GM19023 (cell line): ENCODE data around the gene TAF3.

Experiments
- ATAC-seq: cut with Tn5 transposase; IDR thresholded peaks from one replicate; pipeline ENCODE4 v1.9.1; 2021; ENCODE audit warnings: mild to moderate bottlenecking, moderate library complexity; ENCODE audit not compliant: unreplicated experiment

The TAF3 gene

GRCh38 chr10:7965457-7965856 is 147.2 kb downstream of the TAF3 start:
- ATAC-seq, result no peak

DNA sequence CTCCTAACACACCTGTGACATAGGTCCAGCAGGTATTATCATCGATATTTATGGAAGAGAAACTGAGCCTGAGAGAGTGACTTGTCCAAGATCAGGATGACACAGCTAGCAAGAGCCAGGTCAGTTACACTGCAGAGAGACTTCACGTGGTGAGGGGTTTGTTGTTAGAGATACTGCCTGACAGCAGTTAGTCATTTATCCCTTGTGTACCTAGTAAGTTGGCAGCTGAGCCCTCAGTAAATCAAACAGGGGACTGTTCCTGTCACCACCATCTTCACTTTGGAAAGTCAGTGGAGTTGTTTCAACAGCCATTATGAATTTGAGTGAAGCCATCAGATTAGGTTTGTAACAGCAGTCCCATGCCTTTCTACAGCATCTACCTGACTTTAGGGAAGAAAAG is 148.7 kb downstream of the TAF3 start:
- no peak for ATAC-seq

- ATAC-seq, result no peak
Observed at GRCh38 chr10:7968510-7969112, 150.3 kb downstream of the TAF3 start.

GRCh38 chr10:7969623-7970022 is 151.3 kb downstream of the TAF3 start:
- ATAC-seq, result no peak

DNA sequence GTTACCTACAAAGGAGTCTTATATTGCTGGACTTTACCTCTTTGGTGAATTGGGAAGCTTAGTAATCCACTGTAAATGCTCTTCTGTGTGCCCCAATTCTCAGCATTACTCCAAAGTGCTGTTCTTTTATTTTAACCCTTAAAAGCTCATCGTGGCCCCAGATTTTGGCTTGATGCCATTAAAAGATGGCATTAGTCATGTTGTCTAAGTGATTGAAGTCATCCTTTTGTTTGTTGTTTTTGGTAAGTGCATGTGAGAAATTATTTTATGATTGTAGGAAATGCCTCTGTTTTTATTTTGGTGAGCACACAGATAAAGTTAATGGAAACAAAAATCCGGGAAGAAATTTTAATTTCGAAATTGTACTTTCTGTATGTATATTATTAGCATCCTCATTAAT is 153.6 kb downstream of the TAF3 start:
- ATAC-seq, result no peak

DNA sequence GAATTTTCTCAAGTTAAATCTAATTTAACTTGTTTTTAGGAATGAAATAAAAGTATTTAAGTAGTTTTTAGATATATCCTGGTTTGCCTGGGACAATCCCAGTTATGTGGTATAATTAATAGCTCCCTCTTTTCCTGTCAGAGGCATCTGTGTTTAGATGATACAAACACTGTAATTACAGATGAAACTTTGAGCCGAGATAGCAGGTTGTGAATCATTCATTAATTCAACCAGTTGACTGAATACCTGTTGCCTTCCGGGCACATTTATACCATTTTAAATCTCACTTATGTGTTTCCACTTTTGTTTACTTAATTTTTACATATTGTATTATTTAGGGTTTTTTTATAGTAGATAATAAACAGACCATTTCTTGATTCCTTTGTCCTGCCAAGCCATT is 154.1 kb downstream of the TAF3 start:
- ATAC-seq, result no peak

DNA sequence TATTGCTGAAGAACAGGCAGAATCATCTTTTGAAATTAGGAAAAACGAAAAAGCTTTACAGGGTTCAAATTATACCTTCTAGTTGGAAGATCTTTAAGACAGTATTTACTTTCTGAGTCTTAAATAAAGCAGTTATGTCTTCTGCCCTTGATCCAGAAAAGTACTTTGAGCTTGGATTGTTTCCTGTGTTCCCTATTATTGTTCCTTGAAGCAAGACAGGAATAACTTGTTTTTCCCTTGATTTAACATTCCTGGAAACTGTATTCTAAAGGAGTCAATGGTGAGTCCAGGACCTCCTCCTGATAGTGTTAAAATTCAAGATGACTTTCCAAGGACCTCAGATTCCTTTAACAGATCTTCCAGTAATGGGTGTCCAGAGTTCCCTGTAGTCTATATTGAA is 161.9 kb downstream of the TAF3 start:
- ATAC-seq, result no peak

DNA sequence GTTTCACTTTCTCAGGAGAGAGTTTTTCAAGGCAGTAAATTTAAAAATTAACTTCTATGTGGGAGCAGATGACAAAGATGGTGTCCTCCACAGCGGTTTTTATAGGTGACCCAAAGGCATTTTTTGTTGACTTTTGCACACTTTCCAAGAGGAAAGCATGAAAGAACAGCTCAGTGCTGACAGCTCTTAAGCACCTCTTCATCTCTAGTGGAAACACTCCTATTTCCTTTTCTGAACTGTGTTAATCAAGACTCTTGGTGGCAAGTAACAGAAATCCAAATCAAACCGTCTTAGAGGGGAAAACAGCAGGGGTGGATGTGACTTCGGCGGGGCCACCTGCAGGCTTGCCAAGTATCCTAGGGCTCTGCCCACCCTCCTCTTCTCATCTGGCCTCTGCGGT is 164.4 kb downstream of the TAF3 start:
- no peak for ATAC-seq

- ATAC-seq, result no peak
Observed at GRCh38 chr10:7984325-7984724, 166.0 kb downstream of the TAF3 start.

DNA sequence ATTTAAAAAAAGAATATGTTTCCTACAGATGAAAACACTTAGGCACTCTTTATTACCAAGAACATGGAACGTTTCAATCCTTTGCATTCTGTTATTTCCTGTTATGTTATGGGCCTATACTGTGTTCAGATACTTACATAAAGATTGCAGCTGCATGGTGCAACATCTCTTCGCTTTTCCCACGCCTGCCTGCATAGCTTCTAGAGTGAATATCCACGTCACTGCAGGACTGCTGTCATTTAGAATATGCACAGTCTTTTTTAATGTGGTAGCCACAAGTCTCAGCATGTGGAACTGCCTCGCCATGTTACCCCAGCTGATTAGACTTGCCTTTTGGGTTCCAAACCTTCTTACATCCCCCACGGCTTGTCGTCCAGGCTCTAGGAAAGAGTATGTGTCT is 166.6 kb downstream of the TAF3 start:
- no peak for ATAC-seq

DNA sequence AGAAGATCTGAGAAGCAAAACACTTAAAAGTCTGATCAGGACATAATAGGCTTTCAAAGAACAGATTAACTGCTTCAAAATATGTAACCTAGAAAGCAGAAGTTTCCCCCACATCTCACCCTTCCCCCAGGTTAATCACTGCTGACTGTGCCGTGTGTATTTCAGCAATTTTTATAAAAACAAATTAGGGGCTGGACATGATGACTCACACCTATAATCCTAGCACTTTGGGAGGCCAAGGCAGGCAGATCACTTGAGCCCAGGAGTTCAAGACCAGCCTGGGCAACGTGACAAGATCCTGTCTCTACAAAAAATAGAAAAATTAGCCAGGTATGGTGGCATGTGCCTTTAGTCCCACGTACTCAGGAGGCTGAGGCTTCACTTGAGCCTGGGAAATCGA is 168.5 kb downstream of the TAF3 start:
- no peak for ATAC-seq

- no peak for ATAC-seq
Observed at GRCh38 chr10:7988989-7989388, 170.7 kb downstream of the TAF3 start.

DNA sequence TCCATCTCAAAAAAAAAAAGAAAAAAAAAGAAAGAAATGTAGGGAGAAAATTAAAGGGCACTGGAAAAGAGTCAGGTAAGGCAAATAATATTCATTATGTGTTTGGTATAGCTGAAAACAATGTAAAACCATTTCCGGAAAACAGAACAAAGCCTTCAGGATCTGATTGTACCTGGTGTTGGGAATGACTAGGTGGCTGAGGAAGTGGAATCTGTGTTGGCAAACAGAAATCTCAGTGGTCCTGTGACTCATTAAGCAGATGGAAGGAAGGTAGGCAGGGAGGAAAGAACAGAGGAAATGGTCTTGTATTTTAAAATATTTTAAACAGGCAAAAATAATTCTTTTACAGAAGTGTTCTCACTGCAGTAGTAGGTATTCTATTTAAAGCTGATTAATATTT is 180.5 kb downstream of the TAF3 start:
- no peak for ATAC-seq

GRCh38 chr10:8004469-8005000 is 186.2 kb downstream of the TAF3 start:
- no peak for ATAC-seq

GRCh38 chr10:8006274-8006999 is 188.1 kb downstream of the TAF3 start:
- ATAC-seq, result no peak

DNA sequence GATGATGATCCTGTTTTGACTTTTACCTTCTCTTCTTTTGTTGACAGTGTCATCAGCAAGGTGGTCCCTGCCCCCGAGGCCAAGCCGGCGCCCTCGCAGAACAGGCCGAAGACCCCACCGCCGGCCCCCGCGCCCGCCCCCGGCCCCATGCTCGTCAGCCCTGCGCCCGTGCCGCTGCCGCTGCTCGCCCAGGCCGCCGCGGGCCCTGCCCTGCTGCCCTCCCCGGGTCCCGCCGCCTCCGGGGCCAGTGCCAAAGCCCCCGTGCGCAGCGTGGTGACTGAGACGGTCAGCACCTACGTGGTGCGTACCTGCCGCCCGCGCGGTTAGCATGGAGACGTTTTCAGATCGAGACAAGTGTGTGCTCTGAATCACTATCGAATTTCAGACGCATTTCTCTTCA is 190.7 kb downstream of the TAF3 start:
- no peak for ATAC-seq

GRCh38 chr10:8013006-8013405 is 194.7 kb downstream of the TAF3 start:
- no peak for ATAC-seq

- ATAC-seq, result no peak
Observed at GRCh38 chr10:8013619-8014018, 195.3 kb downstream of the TAF3 start.

- no peak for ATAC-seq
Observed at GRCh38 chr10:8014649-8015048, 196.3 kb downstream of the TAF3 start.

GRCh38 chr10:8017277-8017676 is 199.0 kb downstream of the TAF3 start:
- no peak for ATAC-seq

GRCh38 chr10:8023321-8023720 is 205.0 kb downstream of the TAF3 start:
- no peak for ATAC-seq

DNA sequence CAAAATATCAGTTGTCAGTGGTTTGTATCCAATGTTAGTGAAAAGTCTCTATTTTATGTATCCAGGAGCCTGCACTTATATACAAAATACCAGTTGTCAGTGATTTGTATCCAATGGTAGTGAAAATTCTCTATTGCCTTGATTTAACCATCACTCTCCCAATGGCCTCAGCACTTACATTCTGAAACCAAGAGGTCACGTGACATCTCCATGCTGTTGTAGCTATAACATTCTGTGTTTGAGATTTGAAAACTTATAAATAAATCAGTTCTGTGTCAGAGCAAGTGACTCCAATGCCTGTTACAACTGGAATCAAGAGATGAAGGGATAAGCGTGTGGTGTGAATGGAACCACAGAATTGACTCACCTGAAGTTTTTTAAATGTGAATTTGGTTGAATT is 205.5 kb downstream of the TAF3 start:
- ATAC-seq, result no peak
